ENCODE results near the gene CRIM1.

CRIM1 gene

DNA sequence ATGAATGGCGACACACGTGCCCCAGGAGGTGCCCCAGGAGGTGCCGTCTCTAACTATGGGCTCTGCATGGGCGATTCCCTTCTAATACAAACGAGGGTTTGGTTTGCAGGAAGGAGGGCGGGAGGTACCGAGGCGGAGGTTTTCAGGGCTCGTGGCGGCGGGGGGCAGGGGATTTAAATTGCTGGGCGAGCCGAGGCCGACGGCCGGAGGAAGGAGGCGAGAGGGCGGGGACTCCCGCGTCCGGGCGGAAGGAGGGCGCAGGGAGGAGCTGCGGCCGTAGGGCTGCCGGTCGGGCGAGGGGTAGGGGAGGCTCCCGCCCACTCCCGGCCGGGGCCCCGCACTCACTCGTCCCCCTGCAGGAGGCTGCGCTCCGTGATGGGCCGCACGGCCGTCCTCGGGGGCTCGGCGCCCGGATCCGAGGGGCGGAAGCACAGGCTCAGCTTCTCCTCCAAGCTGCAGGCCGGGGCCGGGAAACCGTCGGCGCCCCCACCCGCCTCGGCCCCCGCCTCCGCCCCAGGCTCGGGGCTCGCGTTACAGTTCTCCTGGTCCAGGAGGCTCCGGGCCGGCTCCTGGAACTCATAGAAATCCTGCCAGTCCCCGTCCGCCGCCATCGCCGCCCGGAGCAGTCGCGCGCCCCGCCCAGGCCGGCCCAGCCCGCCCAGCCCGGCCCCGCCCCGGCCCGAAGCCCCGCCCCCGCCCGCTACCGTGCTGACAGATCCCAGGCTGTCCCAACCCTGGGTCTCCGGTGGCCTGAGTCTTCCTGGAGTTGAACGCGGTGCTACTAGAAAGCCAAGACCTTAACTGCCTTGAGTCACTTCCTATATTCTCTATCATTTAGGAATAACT lies 242.2 kb downstream of the CRIM1 start, which contains the start of gene FEZ2:
FEZ2 (minus strand) TSS at position 637 of the 846 bp plus-strand sequence; CDS start at position 611, 26 bp downstream.
- no peak for TF ChIP-seq CTCF (IDR thresholded peaks at IDR 0.05; ENCODE audit: borderline replicate concordance, insufficient read depth, low read depth, low read length)
- peak within 1 kb of the TSS; percentile 66 for H3K4me3 ChIP-seq (ENCODE audit: low read depth, low read length)

Data from GM12875 (cell line).